SK-N-SH (cell line): Measurements from ENCODE around the gene ATP8A1. TPM values are rescaled to one million over a fixed set of nuclear protein-coding genes. Genes with fewer than 3 reads are reported as not detected.

Experiments
- CTCF ChIA-PET: fragments of 300-600, 350-600 bp; formaldehyde crosslinking; extraction: SDS; loops from one replicate; lab custom pipeline; 2021; lab: Yijun Ruan, JAX
- POLR2A ChIA-PET: fragments of 350-600 bp; sonication (Branson Sonifier 250); formaldehyde crosslinking; extraction: SDS; loops from one replicate; lab custom pipeline; 2020; ENCODE audit warnings: antibody characterized with exemption, inconsistent platforms; lab: Yijun Ruan, JAX
- DNase-seq: peaks from one replicate; pipeline ENCODE4 v3.0.0; 2012
- H2AFZ ChIP-seq: fragments of 200-600 bp; sonication (generic); 2 replicates; pipeline ENCODE4 v1.8.1; 2016; ENCODE audit warnings: antibody characterized with exemption, mild to moderate bottlenecking, low read depth
- H3F3A ChIP-seq: fragments of 200-600 bp; sonication (generic); replicated peaks from 2 replicates; pipeline ENCODE3; 2016; ENCODE audit warnings: antibody characterized with exemption, mild to moderate bottlenecking; ENCODE audit not compliant: insufficient read depth
- H3K27ac ChIP-seq, 2 experiments: fragments of 200-500 bp in 1 of 2; fragments of 200-600 bp in 1 of 2; sonication (Bioruptor generic) in 1 of 2; sonication (generic), shearing (Covaris generic) in 1 of 2; 2 replicates each; pipeline versions ENCODE4 v1.5.1 to v1.6.1; 2014 to 2016; ENCODE audit warnings: low read depth in 2 of 2, inconsistent platforms in 1 of 2, low read length in 1 of 2, mild to moderate bottlenecking in 1 of 2, mixed read lengths in 1 of 2
- H3K27me3 ChIP-seq: fragments of 200-600 bp; sonication (generic), shearing (Covaris generic); 2 replicates; pipeline ENCODE4 v1.6.1; 2016; ENCODE audit warnings: mixed run types; ENCODE audit not compliant: insufficient read depth
- H3K36me3 ChIP-seq, 2 experiments: fragments of 200-500 bp in 1 of 2; fragments of 200-600 bp in 1 of 2; sonication (Bioruptor generic) in 1 of 2; sonication (generic) in 1 of 2; replicated peaks in 1 of 2; 2 replicates each; pipeline versions ENCODE3 to v1.5.1; 2014 to 2016; ENCODE audit warnings: low read length in 1 of 2, mild to moderate bottlenecking in 1 of 2; ENCODE audit not compliant: insufficient read depth in 2 of 2, control insufficient read depth in 1 of 2
- H3K4me1 ChIP-seq, 2 experiments: fragments of 200-500 bp in 1 of 2; fragments of 200-600 bp in 1 of 2; sonication (Bioruptor generic) in 1 of 2; sonication (generic), shearing (Covaris generic) in 1 of 2; 2 replicates each; pipeline versions ENCODE4 v1.5.1 to v1.6.1; 2014 to 2016; ENCODE audit warnings: low read depth in 1 of 2, low read length in 1 of 2, mixed run types in 1 of 2; ENCODE audit not compliant: insufficient read depth in 2 of 2, control insufficient read depth in 1 of 2
- H3K4me2 ChIP-seq: fragments of 200-600 bp; sonication (generic), shearing (Covaris generic); 2 replicates; pipeline ENCODE4 v1.6.1; 2017; ENCODE audit warnings: mixed run types
- H3K4me3 ChIP-seq, 2 experiments: fragments of 200-500 bp in 1 of 2; fragments of 200-600 bp in 1 of 2; sonication (Bioruptor generic) in 1 of 2; sonication (generic), shearing (Covaris generic) in 1 of 2; 2 replicates each; pipeline versions ENCODE4 v1.5.1 to v1.8.1; 2014 to 2016; ENCODE audit warnings: low read depth in 2 of 2, inconsistent platforms in 1 of 2, low read length in 1 of 2, mild to moderate bottlenecking in 1 of 2, mixed read lengths in 1 of 2, moderate library complexity in 1 of 2
- H3K79me2 ChIP-seq: fragments of 200-600 bp; sonication (generic); 2 replicates; pipeline ENCODE4 v1.8.1; 2017; ENCODE audit warnings: mild to moderate bottlenecking; ENCODE audit not compliant: insufficient read depth
- H3K9ac ChIP-seq: fragments of 200-600 bp; sonication (generic); 2 replicates; pipeline ENCODE4 v1.6.1; 2017; ENCODE audit warnings: mixed run types
- H3K9me2 ChIP-seq: fragments of 200-600 bp; sonication (generic); 2 replicates; pipeline ENCODE4 v1.6.1; 2017; ENCODE audit warnings: mixed run types
- H3K9me3 ChIP-seq: fragments of 200-600 bp; sonication (generic); 2 replicates; pipeline ENCODE4 v1.6.1; 2017; ENCODE audit warnings: mixed run types, mild to moderate bottlenecking, moderate library complexity
- H4K20me1 ChIP-seq: fragments of 200-600 bp; sonication (generic); 2 replicates; pipeline ENCODE4 v1.6.1; 2017; ENCODE audit warnings: mild to moderate bottlenecking, mixed run types; ENCODE audit not compliant: insufficient read depth
- CTCF ChIP-seq: fragments of 200-600 bp; sonication (generic); IDR thresholded peaks from 2 replicates; pipeline ENCODE4 v1.6.1; 2017; ENCODE audit warnings: antibody characterized with exemption, mild to moderate bottlenecking, moderate library complexity
- ELF1 ChIP-seq: IDR thresholded peaks from 2 replicates; pipeline ENCODE4 v1.4.0; 2012
- EZH2phosphoT487 ChIP-seq: fragments of 200-600 bp; sonication (generic); IDR thresholded peaks from 2 replicates; pipeline ENCODE4 v1.6.1; 2017; ENCODE audit warnings: low read depth, mixed run types, mild to moderate bottlenecking, antibody characterized with exemption, moderate library complexity, borderline replicate concordance
- FOSL2 ChIP-seq: IDR thresholded peaks from 2 replicates; pipeline ENCODE4 v1.4.0; 2012; ENCODE audit warnings: low read depth, mild to moderate bottlenecking, moderate library complexity, borderline replicate concordance
- FOXJ3 ChIP-seq: sonication (generic); formaldehyde crosslinking; IDR thresholded peaks from 2 replicates; pipeline ENCODE4 v1.5.1; 2020; ENCODE audit warnings: mild to moderate bottlenecking, missing genetic modification reagents
- GABPA ChIP-seq: IDR thresholded peaks from 2 replicates; pipeline ENCODE4 v1.4.0; 2012; ENCODE audit warnings: low read depth, mild to moderate bottlenecking
- GATA2 ChIP-seq: sonication (generic); formaldehyde crosslinking; IDR thresholded peaks from 2 replicates; pipeline ENCODE4 v1.5.0; 2020; ENCODE audit warnings: mild to moderate bottlenecking, missing genetic modification reagents
- NFIC ChIP-seq: IDR thresholded peaks from 2 replicates; pipeline ENCODE4 v1.4.0; 2012; ENCODE audit warnings: borderline replicate concordance
- NRF1 ChIP-seq: IDR thresholded peaks from 2 replicates; pipeline ENCODE4 v1.6.1; 2012; ENCODE audit warnings: low read depth, mild to moderate bottlenecking, low read length
- REST ChIP-seq: IDR thresholded peaks from 2 replicates; pipeline ENCODE4 v1.6.1; 2012; ENCODE audit warnings: mild to moderate bottlenecking, low read depth, low read length, moderate library complexity
- RXRA ChIP-seq: IDR thresholded peaks from 2 replicates; pipeline ENCODE4 v1.4.0; 2012; ENCODE audit warnings: low read depth, mild to moderate bottlenecking, borderline replicate concordance
- SIN3A ChIP-seq: IDR thresholded peaks from 2 replicates; pipeline ENCODE4 v1.6.1; 2012; ENCODE audit warnings: low read depth, mild to moderate bottlenecking, low read length, moderate library complexity, borderline replicate concordance
- TCF12 ChIP-seq: IDR thresholded peaks from 2 replicates; pipeline ENCODE4 v1.4.0; 2012
- TEAD4 ChIP-seq: IDR thresholded peaks from 2 replicates; pipeline ENCODE4 v1.4.0; 2012; ENCODE audit warnings: mild to moderate bottlenecking, borderline replicate concordance; ENCODE audit not compliant: insufficient read depth
- ZBTB33 ChIP-seq: IDR thresholded peaks from 2 replicates; pipeline ENCODE4 v1.4.0; 2012; ENCODE audit warnings: low read depth, borderline replicate concordance
- WGBS: methylation state at CpG from one replicate; pipeline ENCODE4 v1.1.6; 2017; ENCODE audit warnings: low lambda C conversion rate; 5-methylcytosine and 5-hydroxymethylcytosine counted together
- polyA plus RNA-seq, 3 experiments: library from polyadenylated mRNA; depleted of rRNA; stranded (reverse); fragments of >200 nt; gene quantifications; 2 replicates each; pipeline ENCODE4 v1.2.3, GENCODE V29; 2012

ATP8A1 gene
- polyA plus RNA-seq, 1 of the 3 experiments (the other 2 are of a cell fraction): 0.38 TPM

GRCh38 chr4:42632653-42633382 is 24.1 kb downstream of the ATP8A1 start:
- Histone ChIP-seq H3K36me3 (no peaks in the 10 kb centered on the region), H3K27ac (no peak overlapping the region), H3K79me2 (no peaks in the 10 kb centered on the region), H3K4me3 (no peak overlapping the region)
- DNase-seq: no peak
- TF ChIP-seq RXRA (no peak), FOXJ3 (no peak), ZBTB33 (no peak), GABPA (no peak), TEAD4 (no peak), EZH2phosphoT487 (no peak), NRF1 (no peak), GATA2 (CRISPR knock-in tag) (no peak)
- TF ChIP-seq, all 33 proteins: peak for 0
- Histone ChIP-seq H2AFZ (no peak overlapping the region), H3K9me3 (no peaks in the 10 kb centered on the region), H3K27me3 (no peaks in the 10 kb centered on the region), H3F3A (no peaks in the 10 kb centered on the region), H3K9me2 (no peaks in the 10 kb centered on the region), H4K20me1 (no peaks in the 10 kb centered on the region), H3K4me2 (no peak overlapping the region), H3K9ac (no peak overlapping the region), H3K4me1 (peaks cover 0 to 10% of the 10 kb centered on the region in 2 experiments; a peak in 1 of 4 replicates)
- 26% methylated on average over 3 of the region's 3 CpGs for WGBS
- POLR2A ChIA-PET: no interaction called here
- CTCF ChIA-PET: interaction anchor here (0.9 kb wide), 1 partner anchor 20 kb away, joined by 3 read pairs; no protein-coding TSS in a partner anchor

- DNase-seq: no peak
- Histone ChIP-seq H3F3A (no peaks in the 10 kb centered on the region), H3K36me3 (no peaks in the 10 kb centered on the region), H3K4me2 (no peak overlapping the region), H3K4me3 (no peak overlapping the region), H3K9me2 (no peaks in the 10 kb centered on the region), H3K4me1 (peaks cover 0 to 2% of the 10 kb centered on the region in 2 experiments; a peak in 1 of 4 replicates), H2AFZ (no peak overlapping the region), H3K27me3 (no peaks in the 10 kb centered on the region), H3K9ac (no peak overlapping the region), H3K9me3 (no peaks in the 10 kb centered on the region), H3K79me2 (no peaks in the 10 kb centered on the region), H4K20me1 (no peaks in the 10 kb centered on the region), H3K27ac (no peak overlapping the region)
- POLR2A ChIA-PET: no interaction called here
- WGBS: 78% methylated on average over 1 of the region's 1 CpG
- CTCF ChIA-PET: interaction anchor here (1.7 kb wide), 1 partner anchor 10 kb away, joined by 6 read pairs; no protein-coding TSS in a partner anchor
- no peak for TF ChIP-seq SIN3A
- no peak for TF ChIP-seq REST
- TF ChIP-seq RXRA: no peak
- no peak for TF ChIP-seq FOXJ3
- TF ChIP-seq CTCF: no peak
- no peak for TF ChIP-seq NFIC
- no peak for TF ChIP-seq ELF1
- no peak for TF ChIP-seq ZBTB33
- TF ChIP-seq TCF12: no peak
- TF ChIP-seq FOSL2: no peak
Measured at GRCh38 chr4:42630908-42631307, 26.0 kb downstream of the ATP8A1 start.
